Middle frontal gyrus (tissue), 1 donor: ENCODE measurements around the gene ZNF512.
A peak's percentile ranks its signal among the peaks of the same experiment; 100 is the strongest.
"Not testable (repeated sequence)": the region's sequence is repeated elsewhere in the genome, so short reads cannot be mapped to it uniquely, and the experiment has no call there.

Experiments used
- DNase-seq: peaks from one replicate; pipeline ENCODE4 v3.0.0-alpha.2; 2015; ENCODE audit warnings: low spot score; ENCODE audit errors: extremely low spot score

ZNF512 gene

DNA sequence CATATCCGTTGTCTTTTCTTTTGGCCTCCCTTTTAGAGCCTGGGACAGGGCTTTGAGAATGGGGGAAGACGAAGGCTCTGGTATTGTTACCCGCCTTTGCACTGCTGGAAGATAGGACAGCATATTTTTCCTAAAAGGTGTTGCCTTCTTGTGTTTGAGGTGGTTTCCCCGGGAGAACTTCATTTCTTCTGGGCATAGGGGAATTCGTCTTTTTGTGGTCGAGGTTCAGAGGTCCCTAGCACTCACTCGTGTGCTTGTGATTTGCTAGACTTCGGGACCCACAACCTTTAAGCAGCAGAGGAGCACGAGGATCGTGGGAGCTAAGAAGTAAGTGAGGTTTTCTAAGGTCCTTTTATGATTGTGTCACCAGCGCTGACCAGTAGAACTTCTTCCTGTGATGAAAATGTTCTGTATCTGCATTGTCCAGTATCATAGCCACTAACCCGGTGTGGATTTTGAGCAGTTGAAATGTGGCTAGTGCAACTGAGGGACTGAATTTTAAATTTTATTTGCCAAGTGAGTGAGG lies 611 bp downstream of the ZNF512 start:
- no peak for DNase-seq

DNA sequence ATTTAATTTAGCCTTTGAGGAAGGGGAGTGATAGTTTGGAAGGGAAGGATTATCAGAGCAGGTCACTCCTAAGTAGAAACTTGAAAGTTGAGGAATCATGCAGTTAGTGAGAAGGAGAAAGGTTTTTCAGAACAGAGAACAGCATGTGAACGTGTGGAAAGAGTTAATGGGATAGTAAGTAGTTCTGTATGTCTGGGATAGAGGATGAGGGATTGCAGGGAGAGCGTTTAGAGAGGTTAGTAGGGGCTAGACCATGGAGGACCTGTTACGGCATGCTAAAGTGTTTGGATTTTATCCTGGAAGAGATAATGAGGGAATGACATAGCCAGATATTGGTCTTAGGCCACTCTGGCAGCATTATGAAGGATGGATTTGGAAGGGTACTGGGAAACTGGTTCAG lies 1.8 kb downstream of the ZNF512 start:
- no peak for DNase-seq

DNA sequence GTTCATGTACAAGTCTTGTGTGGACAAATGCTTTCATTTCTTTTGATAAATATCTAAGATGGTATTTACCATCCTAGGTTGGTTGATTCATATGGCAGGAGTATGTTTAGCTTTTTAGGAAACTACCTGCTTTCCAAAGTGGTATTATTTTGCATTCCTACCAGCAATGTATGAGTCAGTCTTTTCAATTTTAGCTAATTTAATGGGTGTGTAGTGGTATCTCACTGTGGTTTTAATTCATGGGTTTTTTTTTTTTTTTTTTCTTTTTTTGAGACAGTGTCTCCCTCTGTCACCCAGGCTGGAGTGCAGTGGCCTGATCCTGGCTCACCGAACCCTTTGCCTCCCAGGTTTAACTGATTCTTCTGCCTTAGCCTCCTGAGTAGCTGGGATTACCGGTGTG lies 4.2 kb downstream of the ZNF512 start:
- DNase-seq: no peak

DNA sequence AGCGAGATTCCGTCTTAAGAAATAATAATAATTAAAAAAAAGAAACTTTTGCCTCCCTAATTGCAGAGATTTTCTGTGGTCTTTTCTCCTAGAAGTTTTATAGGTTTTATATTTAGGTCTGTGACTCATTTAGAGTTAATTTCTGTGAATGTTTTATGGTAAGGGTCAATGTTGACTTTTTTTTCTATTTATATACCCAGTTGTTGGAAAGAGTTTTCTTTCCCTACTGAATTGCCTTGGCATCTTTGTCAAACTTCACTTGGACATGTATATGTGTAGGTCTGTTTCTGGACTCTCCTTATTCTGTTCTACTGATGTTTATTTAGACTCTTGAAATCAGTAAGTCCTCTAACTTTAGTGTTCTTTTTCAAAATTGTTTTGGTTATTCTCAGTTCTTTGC lies 5.5 kb downstream of the ZNF512 start:
- DNase-seq: no peak

DNA sequence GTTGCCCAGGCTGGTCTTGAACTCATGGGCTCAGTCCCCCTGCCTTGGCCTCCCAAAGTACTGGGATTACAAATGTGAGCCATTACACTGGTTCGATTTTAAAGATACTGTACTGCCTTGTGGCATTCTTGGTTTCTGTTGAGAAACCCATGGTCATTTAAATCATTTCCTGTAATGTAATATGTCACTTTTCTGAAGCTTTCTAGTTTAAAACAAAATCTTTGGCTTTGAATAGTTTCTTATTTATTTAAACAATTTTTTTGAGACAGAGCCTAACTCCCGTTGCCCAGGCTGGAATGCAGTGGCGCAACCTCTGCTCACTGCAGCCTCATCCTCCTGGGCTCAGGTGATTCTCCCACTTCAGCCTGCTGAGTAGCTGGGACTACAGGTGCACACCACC lies 8.9 kb downstream of the ZNF512 start:
- DNase-seq: no peak

DNA sequence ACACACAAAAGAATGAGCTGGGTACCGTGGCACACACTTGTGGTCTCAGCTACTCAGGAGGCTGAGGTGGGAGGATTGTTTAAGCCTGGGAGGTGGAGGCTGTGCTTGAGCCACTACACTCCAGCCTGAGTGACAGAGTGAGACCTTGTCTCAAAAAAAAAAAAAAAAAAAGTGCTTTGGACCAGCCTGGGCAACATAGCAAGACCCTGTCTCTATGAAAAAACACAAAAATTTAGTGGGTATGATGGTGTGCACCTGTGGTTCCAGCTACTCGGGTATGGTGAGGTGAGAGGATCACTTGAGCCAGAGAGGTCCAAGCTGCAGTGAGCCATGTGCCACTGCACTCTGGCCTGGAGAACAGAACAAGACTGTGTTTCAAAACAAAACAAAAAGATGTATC lies 10.4 kb downstream of the ZNF512 start:
- DNase-seq: no peak

DNA sequence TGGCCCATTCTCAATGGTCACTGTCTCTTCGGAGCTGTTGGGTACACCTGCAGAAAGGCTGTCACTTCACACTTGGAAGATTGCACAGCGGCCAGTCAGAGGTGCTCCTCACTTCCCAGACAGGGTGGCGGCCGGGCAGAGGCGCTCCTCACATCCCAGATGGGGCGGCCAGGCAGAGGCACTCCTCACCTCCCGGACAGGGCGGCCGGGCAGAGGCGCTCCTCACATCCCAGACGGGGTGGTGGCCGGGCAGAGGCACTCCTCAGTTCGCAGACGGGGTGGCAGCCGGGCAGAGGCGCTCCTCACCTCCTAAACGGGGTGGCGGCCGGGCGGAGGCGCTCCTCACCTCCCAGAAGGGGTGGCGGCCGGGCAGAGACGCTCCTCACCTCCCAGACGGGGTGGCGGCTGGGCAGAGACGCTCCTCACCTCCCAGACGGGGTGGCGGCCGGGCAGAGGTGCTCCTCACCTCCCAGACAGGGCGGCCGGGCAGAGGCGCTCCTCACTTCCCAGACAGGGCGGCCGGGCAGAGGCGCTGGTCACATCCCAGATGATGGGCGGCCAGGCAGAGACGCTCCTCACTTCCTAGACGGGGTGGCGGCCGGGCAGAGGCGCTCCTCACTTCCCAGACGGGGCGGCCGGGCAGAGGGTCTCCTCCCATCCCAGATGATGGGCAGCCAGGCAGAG lies 11.3 kb downstream of the ZNF512 start:
- not testable (repeated sequence) for DNase-seq

DNA sequence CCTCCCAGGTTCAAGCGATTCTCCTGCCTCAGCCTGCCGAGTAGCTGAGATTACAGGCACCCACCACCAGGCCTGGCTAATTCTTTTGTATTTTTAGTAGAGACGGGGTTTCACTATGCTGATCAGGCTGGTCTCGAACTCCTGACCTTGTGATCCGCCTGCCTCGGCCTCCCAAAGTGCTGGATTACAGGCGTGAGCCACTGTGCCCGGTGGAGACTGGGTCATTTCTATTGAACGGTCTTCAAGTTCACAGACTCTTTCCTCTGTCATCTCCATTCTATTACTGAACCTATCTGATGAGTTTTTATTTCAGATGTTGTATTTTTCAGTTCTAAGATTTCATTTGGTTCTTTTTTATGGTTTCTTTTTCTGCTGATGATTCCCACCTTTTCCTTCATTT lies 12.6 kb downstream of the ZNF512 start:
- DNase-seq: not testable (repeated sequence)

DNA sequence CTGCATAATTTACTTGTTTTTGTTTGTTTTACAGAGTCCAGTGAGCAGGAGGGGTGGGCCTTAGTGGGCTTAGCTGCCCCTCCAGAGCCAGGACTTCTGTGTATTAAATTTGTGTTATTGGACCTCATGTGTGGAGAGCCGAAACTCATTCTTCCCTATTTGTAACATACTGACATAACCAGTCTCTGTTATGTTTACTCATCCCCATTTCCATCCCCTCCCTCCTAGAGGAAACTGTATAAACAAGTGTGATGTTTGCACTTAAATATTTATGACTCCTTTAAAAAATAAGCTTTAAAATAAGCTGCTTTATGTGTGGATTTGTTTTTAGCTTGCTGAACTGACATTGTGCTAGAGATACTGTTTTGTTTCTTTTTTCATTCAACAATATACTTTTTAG lies 13.8 kb downstream of the ZNF512 start:
- DNase-seq: no peak

DNA sequence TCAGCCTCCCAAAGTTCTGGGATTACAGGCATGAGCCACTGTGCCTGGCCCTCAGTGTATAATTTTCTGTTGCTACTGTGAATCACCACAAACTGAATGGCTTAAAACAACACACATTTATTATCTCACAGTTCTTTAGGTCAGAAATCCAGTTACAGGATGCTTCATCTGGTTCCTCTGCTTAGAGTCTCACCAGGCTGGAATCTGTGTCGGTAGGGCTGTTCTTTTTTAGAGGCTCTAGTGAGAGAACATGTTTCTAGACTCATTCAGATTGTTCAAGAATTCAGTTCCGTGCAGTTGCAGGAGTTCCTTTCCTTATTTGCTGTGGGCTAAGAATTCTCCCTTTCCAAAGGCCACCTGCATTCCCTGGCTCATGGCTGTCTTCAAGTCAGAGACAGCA lies 23.8 kb downstream of the ZNF512 start:
- no peak for DNase-seq

DNA sequence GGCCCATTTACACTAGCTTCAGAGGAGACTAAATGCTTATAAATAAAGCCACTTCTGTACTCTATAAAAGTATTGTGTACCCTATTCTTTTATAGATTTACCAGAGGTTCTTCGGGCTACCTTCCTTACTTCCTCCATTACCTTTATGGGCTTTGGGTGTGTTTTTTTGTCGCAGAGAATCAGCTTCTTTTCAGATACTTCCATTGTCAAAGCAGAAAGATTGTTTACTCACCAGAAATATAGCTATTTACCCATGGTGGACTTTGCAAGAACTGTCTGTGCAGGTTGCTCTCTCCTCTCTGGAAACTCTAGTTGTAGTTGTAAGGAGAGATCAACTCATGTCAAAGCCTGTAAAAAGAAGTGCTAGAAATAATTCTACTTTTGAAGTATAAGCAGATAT lies 31.1 kb downstream of the ZNF512 start:
- no peak for DNase-seq

DNA sequence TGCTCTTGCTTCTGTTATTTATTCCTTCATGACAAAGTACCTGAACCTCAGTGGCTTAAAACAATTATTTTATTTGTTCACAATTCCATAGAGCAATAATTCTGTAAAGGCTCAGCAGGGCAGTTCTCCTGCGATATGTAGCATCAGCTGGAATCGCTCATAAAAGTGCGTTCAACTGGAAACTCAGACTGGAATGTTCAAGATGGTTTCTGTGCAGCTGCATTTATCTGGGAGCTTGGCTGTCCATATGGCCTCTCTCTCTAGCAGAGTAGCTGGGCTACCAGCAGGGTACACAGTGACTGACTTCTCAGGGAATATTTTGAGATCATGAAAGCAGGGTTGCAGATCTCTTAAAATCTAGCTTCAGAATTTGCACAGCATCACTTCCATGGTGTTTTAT lies 32.5 kb downstream of the ZNF512 start:
- no peak for DNase-seq

DNA sequence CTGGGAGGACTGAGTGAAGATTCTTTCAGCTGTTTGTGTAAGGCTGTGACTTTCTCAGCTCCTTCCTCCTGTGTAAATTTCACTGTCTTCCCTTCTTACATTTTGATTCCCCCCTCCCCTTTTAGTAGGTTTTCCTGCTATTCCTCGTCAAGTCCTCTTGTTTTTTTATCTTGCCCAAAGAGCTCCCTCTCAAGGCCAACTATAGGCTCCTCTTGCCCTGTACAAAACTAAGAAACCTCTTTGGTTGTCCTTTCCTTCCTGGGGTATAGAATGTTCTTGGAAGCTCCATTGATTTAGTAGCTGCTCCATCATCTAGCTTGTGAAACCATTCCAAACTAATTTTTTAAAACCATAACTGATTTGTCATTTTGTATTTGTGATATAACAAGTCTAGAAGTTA lies 38.7 kb downstream of the ZNF512 start:
- no peak for DNase-seq

DNA sequence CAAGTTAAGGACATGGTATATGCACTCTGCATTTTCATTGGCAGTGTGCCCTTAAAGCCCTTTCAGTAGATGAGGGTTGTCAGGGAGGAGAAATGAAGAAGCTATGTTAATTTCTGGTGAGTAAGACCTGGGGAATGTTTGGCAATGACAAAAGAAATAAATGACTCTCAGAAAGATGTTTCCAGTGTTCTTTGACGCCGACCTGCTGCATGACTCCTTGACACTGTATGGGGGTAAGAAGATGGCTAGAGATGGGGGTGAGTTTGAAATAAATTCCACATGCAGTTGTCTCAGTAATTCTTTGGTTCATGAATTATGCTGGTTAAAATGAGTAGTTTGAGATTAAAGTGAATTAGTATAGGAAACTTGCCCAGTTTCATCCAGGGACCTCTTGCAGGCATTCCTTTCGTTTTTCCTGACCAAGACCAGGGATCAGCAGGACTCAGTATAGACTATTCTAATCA lies 40.1 kb downstream of the ZNF512 start:
- no peak for DNase-seq

DNA sequence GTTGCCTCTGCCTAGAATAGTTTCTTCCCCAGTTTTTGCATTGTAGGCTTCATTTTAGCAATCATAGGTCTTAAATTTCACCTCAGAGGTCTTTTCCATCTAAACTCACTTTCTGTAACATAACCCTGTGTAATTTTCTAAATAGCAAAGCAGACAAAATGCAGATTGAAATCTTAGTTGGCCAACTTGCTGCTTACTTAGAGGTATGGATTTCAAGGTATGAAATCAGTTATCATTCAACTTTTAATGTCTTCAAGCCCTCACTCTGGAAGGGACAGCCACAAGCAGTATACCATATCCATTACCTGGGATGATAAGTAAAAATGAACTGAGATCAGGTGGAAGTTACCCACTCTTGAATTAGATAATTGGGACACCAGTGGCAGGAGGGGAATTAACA lies 42.1 kb downstream of the ZNF512 start:
- no peak for DNase-seq

DNA sequence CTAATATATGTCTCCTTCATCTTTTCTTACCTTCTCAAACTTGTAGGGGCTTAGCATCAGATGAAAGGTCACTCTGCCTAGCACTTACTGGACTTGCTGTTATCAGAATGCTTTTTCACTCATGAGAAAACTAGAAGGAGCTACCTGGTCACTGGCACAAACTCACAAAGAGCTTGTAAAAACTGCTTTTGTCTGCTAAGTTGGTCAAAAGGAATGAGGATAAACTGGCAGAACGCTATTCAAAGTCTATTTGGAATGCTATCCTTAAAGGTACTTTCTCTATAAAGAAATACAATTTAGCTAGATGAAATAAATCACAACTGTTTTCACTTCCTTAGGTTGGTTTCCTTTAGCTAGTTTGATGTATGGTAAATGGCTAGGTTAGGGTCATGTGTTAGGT lies 43.5 kb downstream of the ZNF512 start:
- not testable (repeated sequence) for DNase-seq

DNA sequence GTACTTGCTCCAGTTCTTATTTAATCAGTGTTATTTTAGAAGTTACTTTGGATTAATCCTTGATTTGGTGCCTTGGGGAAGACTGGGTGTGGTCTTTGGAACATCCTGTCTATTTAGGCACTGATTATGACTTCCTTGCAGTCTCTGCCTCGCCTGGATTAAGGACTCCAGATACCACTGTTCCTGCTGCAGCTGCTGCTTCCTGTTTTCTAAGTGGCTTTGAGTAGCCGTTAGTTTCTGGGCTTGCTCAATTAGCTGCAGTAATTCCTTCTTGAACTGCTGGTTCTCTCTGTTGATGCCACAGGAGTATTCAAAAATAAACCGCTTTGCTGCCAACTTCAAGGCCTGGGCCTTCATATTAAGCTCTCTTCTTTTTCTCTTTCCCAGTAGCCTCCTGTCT lies 44.1 kb downstream of the ZNF512 start:
- not testable (repeated sequence) for DNase-seq

DNA sequence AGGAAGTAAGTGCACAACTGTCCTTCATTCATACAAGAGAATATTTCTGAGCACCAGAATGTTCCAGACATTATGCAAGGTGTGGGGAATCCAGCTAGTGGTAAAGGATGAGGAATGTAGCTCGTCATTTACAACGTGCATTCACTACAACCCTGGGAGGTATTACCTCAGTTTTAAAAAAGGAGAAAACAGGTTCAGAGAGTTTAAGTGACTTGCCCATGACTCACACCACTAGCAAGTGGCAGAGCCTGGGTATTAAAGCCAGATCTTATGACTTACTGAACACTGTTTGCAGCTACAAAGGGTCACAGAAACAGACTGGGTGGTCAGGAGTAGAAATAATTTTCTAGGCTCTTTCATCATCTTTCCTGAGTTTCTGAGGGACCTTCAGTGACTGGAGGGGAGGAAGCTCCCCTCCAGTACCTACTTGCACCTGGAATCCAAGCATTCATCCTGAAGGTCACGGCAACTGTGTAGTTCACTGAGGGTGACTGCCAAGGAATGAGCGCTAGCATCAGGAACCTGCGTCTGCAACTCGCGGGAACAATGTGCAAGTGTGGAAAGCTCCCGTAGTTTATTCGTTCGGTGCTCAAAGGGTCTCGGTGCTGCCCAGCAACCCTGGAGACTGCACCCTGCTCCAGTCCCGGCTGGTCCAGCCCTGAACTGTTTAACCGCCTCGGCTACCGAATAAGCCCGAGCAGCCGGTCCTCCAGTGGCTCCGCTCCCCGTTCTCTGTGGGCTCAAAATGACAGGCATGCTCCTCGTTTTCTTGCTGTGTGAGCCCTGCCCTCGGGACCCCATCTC lies 45.3 kb downstream of the ZNF512 start:
- no peak for DNase-seq

DNA sequence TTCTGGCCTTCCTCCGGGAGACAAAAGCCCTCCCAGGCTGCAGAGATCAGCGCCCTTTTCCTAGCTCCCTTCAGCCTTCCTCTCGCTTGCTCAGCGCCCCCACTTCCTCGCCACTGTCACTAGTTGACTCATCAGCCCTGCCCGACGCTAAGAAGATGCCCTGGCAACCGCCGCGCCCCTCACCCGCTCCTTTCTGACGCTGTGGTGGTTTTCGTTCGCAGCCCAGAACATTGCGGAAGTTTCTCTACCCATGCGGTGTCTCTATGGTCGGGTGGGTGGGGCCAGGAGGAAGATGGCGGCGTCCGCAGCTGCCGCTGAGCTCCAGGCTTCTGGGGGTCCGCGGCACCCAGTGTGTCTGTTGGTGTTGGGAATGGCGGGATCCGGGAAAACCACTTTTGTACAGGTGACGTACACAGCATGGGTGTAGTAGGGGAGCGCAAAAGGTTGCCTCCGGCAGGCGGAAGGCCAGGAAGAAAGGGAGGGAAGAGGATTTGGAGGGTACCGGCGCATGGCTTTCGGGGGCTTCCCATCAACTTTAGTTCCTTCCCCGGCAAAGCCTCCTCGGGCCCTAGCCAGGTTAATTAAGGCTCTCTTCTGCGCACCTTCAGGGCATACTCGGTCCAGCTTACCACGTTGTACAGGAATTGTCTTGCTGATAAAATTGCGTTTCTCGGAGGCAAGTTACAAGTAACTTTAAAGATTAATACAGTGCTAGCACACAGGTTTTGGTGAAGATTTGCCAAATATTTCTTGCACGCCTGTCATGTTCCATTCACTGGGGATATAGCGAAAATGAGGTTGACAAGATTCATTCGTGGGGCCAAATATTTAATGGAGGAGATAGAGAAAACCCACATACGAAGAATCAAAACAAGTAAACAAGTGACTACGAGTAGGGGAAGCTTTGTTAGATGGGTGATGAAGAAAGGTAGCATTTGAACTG lies 46.2 kb downstream of the ZNF512 start, which contains the start of the genes CCDC121 and GPN1:
TSS of gene CCDC121 (minus strand) at position 246 of the 943 bp plus-strand sequence. CDS start 1,213 bp downstream, outside the sequence.
TSS of gene GPN1 (plus strand) at position 284 of the 943 bp plus-strand sequence. CDS start at position 293, 9 bp downstream.
- peak; percentile 71 for DNase-seq

DNA sequence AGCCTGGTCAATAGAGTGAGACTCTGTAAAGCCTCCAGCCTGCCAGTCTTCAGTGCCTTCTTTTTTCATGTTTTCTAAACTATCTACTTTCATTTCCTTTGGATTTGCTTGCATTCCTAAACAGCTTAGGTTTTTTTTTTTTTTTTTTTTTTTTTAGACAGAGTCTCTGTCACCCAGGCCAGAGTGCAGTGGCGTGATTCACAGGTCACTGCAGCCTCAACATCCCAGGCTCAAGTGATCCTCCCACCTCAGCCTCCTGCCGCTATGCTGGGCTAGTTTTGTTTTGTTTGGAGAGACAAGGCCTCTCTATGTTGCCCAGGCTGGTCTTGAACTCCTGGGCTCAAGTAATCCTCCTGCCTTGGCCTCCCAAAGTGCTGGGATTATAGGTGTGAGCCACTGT lies 47.4 kb downstream of the ZNF512 start:
- DNase-seq: not testable (repeated sequence)

DNA sequence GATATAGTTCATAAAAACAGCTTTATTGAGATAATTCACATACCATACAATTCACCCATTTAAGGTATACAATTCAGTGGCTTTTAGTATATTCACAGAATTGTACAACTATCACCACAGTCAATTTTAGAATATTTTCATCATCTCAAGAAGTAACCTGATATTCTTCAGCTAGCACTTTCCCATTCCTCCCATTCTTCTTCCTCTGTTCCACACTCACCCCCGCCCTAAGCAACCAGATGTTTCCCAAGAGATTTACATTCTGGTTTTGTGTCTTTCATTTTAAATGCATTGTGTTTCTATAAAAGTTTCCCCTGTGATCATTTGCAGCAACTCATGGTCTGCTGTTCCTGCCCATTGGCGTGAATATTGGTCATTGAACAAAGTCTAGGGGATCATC lies 51.4 kb downstream of the ZNF512 start:
- no peak for DNase-seq
